IPS-NIHi7 (cell line): ENCODE data around the gene MYO1H.
"Not testable (repeated sequence)": the region's sequence is repeated elsewhere in the genome, so short reads cannot be mapped to it uniquely, and the experiment has no call there.

Experiments used
- DNase-seq: peaks from one replicate; pipeline ENCODE4 v3.0.0; 2012; ENCODE audit warnings: mixed read lengths; ENCODE audit errors: extremely low spot score

MYO1H gene, protein sequence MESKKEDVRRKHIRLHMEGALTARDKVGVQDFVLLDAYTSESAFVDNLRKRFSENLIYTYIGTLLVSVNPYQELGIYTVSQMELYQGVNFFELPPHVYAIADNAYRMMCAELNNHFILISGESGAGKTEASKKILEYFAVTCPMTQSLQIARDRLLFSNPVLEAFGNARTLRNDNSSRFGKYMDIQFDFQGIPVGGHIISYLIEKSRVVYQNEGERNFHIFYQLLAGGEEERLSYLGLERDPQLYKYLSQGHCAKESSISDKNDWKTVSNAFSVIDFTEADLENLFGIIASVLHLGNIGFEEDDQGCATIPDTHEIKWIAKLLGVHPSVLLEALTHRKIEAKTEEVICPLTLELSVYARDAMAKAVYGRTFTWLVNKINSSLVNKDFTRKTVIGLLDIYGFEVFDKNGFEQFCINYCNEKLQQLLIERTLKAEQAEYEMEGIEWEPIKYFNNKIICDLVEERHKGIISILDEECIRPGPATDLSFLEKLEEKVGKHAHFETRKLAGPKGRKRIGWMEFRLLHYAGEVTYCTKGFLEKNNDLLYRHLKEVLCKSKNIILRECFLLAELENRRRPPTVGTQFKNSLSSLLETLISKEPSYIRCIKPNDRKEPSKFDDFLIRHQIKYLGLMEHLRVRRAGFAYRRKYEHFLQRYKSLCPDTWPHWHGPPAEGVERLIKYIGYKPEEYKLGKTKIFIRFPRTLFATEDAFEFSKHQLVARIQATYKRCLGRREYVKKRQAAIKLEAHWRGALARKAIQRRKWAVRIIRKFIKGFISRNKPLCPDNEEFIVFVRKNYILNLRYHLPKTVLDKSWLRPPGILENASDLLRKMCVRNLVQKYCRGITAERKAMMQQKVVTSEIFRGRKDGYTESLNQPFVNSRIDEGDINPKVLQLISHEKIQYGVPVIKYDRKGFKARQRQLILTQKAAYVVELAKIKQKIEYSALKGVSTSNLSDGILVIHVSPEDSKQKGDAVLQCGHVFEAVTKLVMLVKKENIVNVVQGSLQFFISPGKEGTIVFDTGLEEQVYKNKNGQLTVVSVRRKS

GRCh38 chr12:109347589-109347988 is at the start of gene MYO1H:
Gene MYO1H (plus strand): TSS chr12:109347900. CDS start chr12:109347961, 61 bp downstream.
- no peak for DNase-seq

GRCh38 chr12:109299849-109300248 is 47.9 kb upstream of the MYO1H start:
- DNase-seq = no peak

DNA sequence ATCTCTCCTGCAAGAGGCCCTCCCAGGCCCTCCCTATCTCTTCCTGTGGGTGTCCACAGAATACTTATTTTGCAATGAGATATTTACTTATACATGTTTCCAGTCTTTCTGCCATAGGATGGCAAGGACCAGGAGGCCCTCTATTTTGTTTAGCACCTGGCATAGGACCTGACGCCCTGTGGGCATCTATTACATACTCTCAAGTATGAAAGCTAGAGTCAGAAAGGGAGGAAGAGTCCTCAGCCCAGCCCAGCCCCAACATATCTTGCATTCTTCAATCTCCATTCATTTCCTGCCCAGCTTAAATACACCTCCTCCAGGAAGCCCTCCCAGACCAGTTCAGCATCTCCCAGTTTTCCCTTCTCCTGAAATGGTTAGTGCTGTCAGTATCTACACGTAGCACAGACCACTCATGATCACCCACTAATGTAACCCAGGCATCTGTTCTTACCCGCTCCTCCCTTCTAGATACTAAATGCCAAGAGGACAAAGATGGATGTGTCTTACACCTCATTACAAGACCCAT is 46.0 kb upstream of the MYO1H start:
- DNase-seq = no peak

GRCh38 chr12:109302358-109302757 is 45.3 kb upstream of the MYO1H start:
- no peak for DNase-seq

GRCh38 chr12:109302770-109303169 is 44.9 kb upstream of the MYO1H start:
- no peak for DNase-seq

GRCh38 chr12:109304485-109304884 is 43.2 kb upstream of the MYO1H start:
- DNase-seq = no peak

- DNase-seq = no peak
Measured at GRCh38 chr12:109305547-109305946, 42.2 kb upstream of the MYO1H start.

DNA sequence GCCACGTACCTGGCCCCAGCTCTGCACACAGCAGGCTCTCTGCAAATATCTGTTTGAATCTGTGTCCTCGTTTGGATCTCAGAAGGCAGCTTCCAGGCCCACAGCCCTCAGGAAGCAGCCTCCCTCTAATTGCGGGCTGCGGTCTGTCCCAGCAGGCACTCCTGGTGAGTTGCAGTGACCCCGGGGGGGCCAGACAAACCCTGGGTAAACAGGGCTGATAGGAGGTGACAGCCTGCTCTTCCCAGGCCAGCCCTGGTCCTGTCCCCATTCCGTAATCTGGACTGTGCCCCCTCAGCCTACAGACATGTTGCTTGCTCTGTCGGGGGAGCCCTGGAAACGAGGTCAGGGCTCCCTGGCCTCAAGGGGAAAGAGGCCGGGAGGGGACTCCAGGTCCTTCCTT is 40.6 kb upstream of the MYO1H start:
- peak; percentile 25 for DNase-seq

DNA sequence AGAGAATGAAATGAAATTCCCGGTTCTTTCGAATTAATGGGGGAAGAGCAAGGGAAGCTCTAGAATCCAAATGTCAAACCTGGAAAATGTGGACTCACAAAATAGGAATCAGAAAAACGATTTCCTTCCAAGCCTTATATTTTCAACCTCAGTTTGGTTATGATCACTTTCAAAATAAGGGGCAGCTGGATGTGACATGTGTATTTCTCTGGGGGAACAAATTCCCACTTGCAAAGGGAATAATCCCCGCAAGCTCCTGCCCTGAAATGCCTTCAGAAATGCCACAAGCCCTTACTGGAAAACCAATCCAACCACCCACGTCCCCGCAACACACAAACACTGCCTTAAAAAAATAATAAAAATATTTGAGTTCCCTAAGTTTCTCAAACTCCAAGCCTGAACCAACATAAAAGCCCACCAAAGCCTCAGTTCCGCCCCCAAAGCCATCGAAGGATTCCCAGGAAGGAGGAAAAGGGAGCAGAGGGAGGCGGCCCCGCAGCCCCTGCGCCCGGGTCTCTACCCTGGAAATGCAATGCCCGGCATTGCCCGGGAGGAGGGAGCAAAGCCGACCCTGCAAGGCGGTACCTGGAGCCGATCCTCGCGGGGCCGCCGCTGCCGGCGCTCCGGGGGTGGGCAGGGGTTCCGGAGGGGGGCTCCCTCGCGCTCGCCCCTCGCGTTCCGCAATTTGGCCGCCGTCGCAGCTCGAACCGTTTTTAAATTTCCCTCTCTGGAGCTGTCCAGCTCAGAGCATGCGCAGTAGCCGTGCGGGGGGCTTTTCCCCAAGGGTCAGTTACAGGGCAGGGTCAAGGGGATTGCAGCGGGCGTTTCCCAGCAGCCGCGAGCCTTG is 38.9 kb upstream of the MYO1H start, which contains the start of gene FOXN4:
Gene FOXN4, minus strand, starts transcription at position 751 of the 847 bp plus-strand sequence. CDS start 963 bp downstream, outside the sequence.
- peak; percentile 76 for DNase-seq

- peak; percentile 36 for DNase-seq
Measured at GRCh38 chr12:109309381-109310246, 38.1 kb upstream of the MYO1H start.

DNA sequence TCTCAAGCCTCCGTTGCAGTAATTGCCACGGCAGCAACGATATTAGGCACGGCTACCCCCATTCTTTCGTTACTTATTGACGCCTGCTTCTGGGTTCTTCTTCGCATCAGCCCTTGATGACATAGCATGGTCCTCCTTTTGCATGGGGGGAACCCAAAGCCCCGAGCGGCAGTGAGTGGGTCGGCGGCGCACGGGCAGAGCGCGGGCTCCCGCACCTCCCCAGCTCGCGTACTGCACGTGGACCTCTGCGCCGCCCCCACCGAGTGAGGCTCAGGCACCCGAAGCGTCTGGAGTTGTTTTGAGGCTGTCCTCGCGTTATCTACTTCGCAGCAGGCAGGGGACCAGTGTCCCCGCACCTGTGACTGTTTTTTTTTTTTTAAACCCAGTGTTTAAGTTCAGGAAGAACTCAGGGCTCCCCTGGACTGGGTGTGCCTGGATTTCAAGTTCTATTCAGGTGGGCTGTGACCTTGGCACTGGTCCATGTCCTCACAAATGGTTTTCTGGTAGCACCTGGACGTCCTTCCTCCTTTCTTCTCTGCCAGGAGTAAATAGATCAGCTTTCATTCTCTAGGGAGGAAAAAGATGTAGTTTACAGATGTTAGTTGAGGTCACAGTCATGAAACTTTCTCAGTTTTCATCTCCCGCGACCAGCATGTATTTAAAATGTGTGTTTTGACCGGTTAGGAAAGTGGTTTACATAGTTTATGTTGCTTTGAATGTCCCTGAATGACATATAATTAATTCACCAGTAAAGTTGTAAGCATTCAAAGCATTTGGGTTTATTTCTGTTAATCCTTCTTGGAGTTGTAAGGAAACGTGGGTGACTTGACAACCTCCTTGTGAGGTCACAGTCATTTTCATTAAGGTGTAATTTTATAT is 37.2 kb upstream of the MYO1H start:
- DNase-seq = peak; percentile 29

GRCh38 chr12:109321294-109321693 is 26.4 kb upstream of the MYO1H start:
- DNase-seq = not testable (repeated sequence)

DNA sequence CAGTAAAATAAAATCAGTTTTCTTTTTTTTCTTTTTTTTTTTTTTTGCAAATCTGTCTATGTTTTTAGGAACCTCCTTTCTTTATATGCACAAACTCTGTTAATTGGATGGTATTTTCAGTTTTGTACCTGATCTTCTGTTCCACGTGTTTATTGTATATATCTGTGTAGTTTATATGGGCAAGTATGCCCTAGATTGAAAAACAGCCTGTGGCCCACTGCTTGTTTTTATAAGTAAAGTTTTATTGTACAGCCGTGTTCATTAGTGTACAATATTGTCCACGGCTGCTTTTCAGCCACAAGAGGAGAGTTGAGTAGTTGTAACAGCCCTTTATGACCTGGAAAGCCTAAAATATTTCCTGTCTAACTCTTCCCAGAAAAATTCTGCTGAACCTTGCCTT is 18.7 kb upstream of the MYO1H start:
- no peak for DNase-seq

- no peak for DNase-seq
Measured at GRCh38 chr12:109329686-109330085, 18.0 kb upstream of the MYO1H start.

- no peak for DNase-seq
Measured at GRCh38 chr12:109330282-109331230, 17.1 kb upstream of the MYO1H start.

DNA sequence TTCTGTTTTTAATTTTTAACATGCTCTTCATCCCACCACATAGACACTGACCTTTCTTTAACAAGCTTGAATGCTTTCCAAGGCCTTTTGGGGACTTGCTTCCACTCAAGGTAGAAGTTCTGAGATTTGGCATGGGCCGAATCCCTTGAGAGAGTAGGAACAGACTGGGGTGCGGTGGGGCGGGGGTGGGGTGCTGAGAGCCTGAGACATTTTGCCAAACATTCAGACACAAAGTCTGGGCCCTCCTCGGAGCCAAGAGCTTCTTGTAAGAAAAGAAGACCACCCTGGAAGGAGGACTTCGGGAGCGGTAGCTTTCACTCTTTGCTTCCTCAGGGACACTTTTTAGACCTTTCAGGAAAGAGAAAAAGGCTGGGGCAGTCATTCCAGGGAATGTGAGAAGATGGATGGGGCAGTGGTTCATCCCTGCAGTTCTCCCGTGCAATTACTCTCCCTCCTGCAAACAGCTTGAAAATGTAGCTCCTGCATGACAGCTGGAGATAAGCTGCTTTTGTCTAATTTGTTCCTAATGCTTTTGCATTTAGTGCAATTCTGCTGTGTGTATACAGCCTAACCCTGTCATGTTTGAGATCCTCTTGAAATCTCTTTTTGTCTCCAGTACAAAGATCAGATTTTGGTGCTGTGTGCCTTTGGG is 16.3 kb upstream of the MYO1H start:
- no peak for DNase-seq

- DNase-seq = no peak
Measured at GRCh38 chr12:109334887-109335286, 12.8 kb upstream of the MYO1H start.
